ENCODE measurements around the gene C12orf75. TPM values are rescaled to one million over a fixed set of nuclear protein-coding genes. Genes with fewer than 3 reads are reported as not detected.

The C12orf75 gene
- total and polyA plus RNA-seq, 2 donors (not counting 1 experiment from before 2014, with no cell fraction given), result 133 to 298 TPM

DNA sequence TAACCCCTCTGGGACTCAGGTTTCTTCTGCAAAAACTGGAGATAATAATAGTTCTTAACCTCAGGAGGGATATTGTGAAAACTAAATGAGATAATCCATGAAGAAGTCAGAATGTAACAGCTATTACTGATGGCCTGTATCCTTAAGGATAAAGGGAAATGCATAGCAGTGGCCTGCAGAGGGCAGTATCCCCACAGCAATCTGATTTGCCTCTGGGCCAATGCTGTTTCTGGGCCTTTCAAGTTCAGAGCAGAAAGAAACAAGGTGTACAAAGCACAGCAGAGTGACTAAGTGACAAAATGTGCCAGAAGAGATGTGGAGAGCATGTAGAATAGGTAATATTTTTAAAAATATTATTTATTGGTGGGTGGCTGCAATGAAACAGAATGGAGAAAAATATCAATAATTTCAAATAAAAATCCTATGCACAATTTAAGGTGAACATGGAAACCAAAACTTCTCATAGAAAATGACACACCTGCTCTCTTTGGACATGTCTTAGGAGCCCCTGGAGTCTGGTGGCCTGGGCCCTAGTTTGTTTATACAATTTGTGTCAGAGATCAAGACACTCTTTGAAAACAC lies 90.3 kb downstream of the C12orf75 start:
- Histone ChIP-seq H3K27ac (ENCODE audit: insufficient read depth, low read length) (no peak overlapping the region), H2AFZ (ENCODE audit: low read length) (no peak overlapping the region), H3K79me2 (ENCODE audit: control insufficient read depth, insufficient read depth, low read length) (no peaks in the 10 kb centered on the region), H3K36me3 (ENCODE audit: control insufficient read depth, insufficient read depth, low read length) (no peaks in the 10 kb centered on the region), H3K27me3 (ENCODE audit: control insufficient read depth, insufficient read depth, low read length) (no peaks in the 10 kb centered on the region), H3K9ac (ENCODE audit: insufficient read depth, low read length) (no peak overlapping the region), H3K4me2 (ENCODE audit: extremely low read depth, insufficient read depth, low read length) (no peak overlapping the region), H4K20me1 (ENCODE audit: control insufficient read depth, extremely low read depth, insufficient read depth, low read length) (no peaks in the 10 kb centered on the region), H3K9me3 (ENCODE audit: control insufficient read depth, insufficient read depth, low read depth, low read length) (no peaks in the 10 kb centered on the region), H3K4me1 (ENCODE audit: control insufficient read depth, extremely low read depth, insufficient read depth, low read length) (peaks cover 11% of the 10 kb centered on the region), H3K4me3 (replicated peaks in 1 of 4; ENCODE audit: control extremely low read depth in 1 of 4, insufficient read depth in 1 of 4, low read depth in 3 of 4, low read length in 4 of 4) (no peak overlapping the region)
- peak; percentile 67 to 79 for DNase-seq (ENCODE audit: low read depth in 2 of 2)
- TF ChIP-seq EZH2 (IDR thresholded peaks at IDR 0.05; ENCODE audit: low read length, missing control alignments), result no peak
- TF ChIP-seq, protein P1, sequence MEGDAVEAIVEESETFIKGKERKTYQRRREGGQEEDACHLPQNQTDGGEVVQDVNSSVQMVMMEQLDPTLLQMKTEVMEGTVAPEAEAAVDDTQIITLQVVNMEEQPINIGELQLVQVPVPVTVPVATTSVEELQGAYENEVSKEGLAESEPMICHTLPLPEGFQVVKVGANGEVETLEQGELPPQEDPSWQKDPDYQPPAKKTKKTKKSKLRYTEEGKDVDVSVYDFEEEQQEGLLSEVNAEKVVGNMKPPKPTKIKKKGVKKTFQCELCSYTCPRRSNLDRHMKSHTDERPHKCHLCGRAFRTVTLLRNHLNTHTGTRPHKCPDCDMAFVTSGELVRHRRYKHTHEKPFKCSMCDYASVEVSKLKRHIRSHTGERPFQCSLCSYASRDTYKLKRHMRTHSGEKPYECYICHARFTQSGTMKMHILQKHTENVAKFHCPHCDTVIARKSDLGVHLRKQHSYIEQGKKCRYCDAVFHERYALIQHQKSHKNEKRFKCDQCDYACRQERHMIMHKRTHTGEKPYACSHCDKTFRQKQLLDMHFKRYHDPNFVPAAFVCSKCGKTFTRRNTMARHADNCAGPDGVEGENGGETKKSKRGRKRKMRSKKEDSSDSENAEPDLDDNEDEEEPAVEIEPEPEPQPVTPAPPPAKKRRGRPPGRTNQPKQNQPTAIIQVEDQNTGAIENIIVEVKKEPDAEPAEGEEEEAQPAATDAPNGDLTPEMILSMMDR (conservative IDR thresholded peaks at IDR 0.05 in 1 of 2, IDR thresholded peaks at IDR 0.05 in 1 of 2; ENCODE audit: low read depth in 1 of 2, low read length in 2 of 2), result peak; percentile 90 to 97

Other genes starting within 250 kb of the C12orf75 start
- gene ALDH1L2, start 246.2 kb upstream of the C12orf75 start, total RNA-seq, result 35.7 and 59.1 TPM in 2 replicates
- 37.8 and 88.2 TPM in 2 replicates for gene ALDH1L2, start 246.2 kb upstream of the C12orf75 start, polyA plus RNA-seq
- 88.1 and 98.3 TPM in 2 replicates for gene WASHC4, start 223.0 kb upstream of the C12orf75 start, total RNA-seq
- gene WASHC4, start 223.0 kb upstream of the C12orf75 start, polyA plus RNA-seq, result 40.2 and 56.5 TPM in 2 replicates
- gene APPL2, start 94.5 kb upstream of the C12orf75 start, total RNA-seq, result 43.9 and 53.8 TPM in 2 replicates
- gene APPL2, start 94.5 kb upstream of the C12orf75 start, polyA plus RNA-seq, result 68.0 and 74.3 TPM in 2 replicates